Fibroblast of villous mesenchyme (primary cell): ENCODE results near the gene ACOX3. TPM values are rescaled to one million over a fixed set of nuclear protein-coding genes. Genes with fewer than 3 reads are reported as not detected.

Experiments used
- DNase-seq: peaks from one replicate; pipeline ENCODE4 v3.0.0-alpha.2; 2010; ENCODE audit warnings: low read depth
- H3K4me3 ChIP-seq: 2 replicates; pipeline ENCODE4 v1.5.1; 2011; ENCODE audit warnings: low read depth, mild to moderate bottlenecking, low read length
- total RNA-seq: library from RNA; depleted of rRNA; stranded (reverse); fragments of >200 nt; gene quantifications from 2 replicates; pipeline ENCODE4 v1.2.3, GENCODE V29; 2012
- TF ChIP-seq, protein P1 (sequence below): IDR thresholded peaks from 2 replicates; pipeline ENCODE4 v1.5.1; 2012; ENCODE audit warnings: low read depth, mild to moderate bottlenecking, low read length; ENCODE audit not compliant: insufficient read depth

The ACOX3 gene
- total RNA-seq, 1 donor, result 26.8 TPM

DNA sequence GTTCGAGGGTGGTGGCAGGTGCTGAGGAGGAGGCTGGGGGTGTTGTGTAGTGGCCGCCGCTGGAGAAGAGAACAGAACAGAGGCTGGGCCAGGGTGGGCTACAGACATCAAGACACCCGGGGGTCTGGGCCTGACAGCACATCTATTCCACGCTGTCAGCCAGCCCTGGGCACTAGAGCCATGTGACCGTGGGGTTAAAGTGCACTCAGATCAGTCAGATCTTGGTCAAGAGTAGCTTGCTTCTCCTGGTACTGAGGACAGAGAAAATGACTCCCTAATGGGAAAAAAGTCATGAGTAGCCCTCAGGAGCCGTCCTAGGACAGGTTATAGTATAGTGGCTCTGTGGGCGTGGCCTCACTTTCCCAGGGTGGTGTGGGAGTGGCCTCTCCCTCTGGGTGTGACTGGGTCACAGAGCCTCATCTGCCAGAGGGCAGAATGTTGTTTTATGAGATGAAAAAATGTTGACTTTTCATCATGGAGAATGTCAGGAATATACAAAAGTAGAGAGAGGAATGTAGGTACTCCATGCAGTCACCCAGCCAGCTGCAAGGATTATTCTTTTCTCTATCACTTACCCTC lies 19.4 kb upstream of the ACOX3 start:
- no peak overlapping the region for H3K4me3 ChIP-seq
- no peak for DNase-seq
- TF ChIP-seq, protein P1, sequence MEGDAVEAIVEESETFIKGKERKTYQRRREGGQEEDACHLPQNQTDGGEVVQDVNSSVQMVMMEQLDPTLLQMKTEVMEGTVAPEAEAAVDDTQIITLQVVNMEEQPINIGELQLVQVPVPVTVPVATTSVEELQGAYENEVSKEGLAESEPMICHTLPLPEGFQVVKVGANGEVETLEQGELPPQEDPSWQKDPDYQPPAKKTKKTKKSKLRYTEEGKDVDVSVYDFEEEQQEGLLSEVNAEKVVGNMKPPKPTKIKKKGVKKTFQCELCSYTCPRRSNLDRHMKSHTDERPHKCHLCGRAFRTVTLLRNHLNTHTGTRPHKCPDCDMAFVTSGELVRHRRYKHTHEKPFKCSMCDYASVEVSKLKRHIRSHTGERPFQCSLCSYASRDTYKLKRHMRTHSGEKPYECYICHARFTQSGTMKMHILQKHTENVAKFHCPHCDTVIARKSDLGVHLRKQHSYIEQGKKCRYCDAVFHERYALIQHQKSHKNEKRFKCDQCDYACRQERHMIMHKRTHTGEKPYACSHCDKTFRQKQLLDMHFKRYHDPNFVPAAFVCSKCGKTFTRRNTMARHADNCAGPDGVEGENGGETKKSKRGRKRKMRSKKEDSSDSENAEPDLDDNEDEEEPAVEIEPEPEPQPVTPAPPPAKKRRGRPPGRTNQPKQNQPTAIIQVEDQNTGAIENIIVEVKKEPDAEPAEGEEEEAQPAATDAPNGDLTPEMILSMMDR, result no peak

DNA sequence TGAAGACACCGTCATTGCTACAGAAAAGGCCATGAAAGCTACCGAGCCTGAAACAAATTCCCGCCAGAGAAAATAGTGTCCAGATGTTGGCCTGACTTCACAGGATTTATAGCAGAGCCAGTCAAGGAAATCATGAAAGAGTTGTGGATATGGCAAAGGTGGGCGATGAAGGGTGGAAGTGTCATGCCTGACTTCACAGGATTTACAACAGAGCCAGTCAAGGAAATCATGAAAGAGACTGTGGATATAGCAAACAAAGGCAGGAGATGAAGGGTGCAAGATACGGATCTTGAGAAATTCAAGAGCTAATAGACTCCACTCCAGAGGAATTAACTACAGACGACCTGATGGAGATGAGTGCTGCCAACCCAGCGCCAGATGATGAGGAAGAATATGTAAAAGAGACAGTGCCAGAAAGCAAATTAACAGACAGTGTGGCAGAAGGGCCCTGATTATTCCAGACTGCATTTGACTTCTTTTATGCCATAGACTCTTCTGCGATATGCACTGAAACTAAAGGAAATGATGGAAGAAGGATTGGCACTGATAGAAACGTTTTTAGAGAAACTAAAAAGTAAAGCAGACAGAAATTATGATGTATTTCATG lies 17.2 kb upstream of the ACOX3 start:
- no peak for DNase-seq
- H3K4me3 ChIP-seq, result no peak overlapping the region
- TF ChIP-seq, protein P1, result no peak

DNA sequence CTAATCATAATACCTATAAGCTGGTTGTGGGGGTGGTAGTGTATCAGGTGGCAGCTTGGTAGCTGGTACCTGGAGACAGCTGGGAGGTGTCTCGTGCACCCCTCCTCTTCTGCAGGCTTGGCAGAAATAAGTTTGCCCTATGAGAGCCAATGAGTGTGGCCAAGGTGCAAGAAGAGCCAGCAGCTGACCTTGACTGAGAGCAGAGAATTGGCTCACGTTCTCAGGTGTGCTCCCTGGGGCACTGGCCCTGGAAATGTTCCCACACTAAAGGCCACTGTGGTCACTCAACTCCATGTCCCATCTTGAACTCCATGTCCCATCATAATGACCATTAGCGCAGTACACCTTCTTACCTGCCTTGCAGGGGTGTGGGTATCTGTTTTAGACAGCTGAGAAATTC lies 13.4 kb upstream of the ACOX3 start:
- TF ChIP-seq, protein P1, result no peak
- DNase-seq, result no peak
- no peak overlapping the region for H3K4me3 ChIP-seq

DNA sequence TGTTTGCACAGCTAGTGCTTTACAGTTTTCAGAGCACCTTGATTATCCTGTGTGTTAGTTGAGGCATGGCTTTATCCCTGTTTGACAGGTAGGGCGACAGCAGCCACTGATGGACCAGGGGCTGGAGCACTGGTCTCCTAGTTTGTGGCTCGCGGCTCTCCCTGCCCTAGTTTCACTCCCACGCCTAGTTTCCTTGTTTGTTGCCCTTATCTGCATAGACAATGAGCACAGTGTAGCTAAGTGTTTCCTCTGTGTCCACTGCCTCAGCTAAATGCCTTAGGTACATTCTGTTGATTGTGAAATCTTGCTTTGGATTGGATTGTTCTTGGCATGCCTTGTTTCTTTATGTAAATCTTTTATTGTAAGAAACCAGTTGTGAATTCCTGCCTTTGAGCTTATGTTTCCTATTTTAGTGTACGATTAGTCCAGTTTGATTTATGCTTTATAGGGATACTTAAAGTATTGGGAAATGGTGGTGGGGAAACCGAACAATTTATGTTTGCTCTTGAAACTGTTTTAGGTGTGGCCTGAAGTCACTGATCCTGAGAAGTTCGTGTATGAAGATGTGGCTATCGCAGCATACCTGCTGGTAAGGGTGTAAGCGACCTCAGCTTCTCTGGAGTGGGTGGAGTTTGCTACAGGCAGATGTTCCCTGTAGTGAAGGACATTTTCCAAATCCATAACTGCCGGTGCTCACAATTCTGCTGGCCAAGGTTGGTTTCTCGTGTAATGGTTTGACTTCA lies 11.1 kb upstream of the ACOX3 start:
- TF ChIP-seq, protein P1, result no peak
- peak; percentile 22 for DNase-seq
- H3K4me3 ChIP-seq, result no peak overlapping the region

DNA sequence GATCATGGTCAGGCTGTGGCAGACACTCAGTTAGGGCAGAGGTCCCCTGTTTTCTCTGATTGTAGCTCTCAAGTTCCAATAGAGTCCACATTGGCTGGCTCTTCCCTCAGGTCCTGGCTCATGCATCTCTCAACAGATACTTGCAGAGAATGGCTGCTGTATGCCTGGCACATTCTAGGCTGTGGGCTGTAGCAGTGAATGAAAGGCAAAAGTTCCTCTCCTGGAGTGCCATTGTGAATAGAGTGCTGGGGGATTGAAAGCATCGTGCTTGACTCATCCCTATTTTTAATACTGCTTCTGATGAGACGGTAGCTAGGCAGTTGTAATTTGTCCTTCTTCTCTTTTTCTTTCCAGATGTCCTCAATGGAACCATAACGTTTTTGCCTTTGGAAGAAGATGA lies 5.6 kb upstream of the ACOX3 start:
- TF ChIP-seq, protein P1, result no peak
- no peak for DNase-seq
- H3K4me3 ChIP-seq, result no peak overlapping the region

DNA sequence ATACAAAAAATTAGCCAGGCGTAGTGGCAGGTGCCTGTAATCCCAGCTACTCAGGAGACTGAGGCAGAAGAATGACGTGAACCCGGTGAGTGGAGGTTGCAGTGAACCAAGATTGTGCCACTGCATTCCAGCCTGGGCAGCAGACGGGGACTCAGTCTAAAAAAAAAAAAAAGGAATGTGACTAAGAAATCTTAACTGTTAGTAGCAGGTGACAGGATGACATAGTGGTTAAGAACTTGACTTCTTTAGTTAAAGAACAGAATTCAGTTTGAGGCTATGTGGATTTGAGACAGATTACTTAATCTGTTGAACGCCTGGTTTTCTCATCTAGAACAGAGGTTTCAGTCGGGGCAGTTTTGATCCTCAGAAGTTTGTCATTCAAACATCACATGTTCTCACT lies 3.3 kb upstream of the ACOX3 start:
- DNase-seq, result no peak
- TF ChIP-seq, protein P1, result no peak
- no peak overlapping the region for H3K4me3 ChIP-seq
